GM18508 (cell line): ENCODE measurements around the gene SLC24A3.
"Not testable (repeated sequence)": the region's sequence is repeated elsewhere in the genome, so short reads cannot be mapped to it uniquely, and the experiment has no call there.

ENCODE experiments used
- ATAC-seq: cut with Tn5 transposase; IDR thresholded peaks from one replicate; pipeline ENCODE4 v1.9.1; 2021; ENCODE audit warnings: moderate number of reproducible peaks; ENCODE audit not compliant: insufficient read depth, unreplicated experiment

The SLC24A3 gene

DNA sequence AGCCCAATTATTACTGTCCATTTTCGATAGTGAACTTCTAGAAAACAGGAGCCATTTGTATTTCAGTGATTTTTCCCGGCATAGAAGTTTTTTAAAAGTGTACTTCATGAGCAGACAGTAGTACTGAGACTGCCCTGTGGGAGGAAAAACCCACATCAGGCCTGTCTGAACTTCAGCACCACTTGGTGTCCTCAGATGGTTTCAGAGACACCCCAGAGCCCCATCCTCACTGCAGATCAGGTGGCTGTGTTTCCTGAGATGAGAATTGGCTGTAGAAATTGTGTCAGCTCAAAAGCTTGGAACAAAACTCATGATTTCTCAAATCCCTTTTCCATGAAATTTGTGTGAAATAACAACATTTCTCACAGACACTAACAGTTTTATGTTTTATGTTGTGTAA lies 435.6 kb downstream of the SLC24A3 start:
- ATAC-seq = no peak

DNA sequence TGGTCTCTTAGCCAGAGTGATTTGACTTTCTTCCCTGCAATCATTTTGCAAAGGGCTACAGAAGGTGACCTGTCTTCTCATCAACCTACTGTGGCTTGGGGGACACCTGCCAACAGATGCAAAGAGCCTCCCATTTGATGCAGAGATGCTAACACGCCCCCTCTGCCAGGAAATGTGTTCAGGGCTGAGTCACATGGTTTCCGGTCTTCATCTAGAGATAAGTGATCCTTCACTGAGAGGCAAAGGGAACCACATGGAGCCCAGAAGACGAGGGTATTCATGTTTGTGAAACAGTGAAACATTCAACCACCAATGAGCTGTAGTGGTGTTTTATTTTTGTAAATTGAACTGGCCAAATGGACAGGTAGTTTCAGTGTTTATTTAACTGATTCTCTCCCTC lies 436.6 kb downstream of the SLC24A3 start:
- ATAC-seq = no peak

DNA sequence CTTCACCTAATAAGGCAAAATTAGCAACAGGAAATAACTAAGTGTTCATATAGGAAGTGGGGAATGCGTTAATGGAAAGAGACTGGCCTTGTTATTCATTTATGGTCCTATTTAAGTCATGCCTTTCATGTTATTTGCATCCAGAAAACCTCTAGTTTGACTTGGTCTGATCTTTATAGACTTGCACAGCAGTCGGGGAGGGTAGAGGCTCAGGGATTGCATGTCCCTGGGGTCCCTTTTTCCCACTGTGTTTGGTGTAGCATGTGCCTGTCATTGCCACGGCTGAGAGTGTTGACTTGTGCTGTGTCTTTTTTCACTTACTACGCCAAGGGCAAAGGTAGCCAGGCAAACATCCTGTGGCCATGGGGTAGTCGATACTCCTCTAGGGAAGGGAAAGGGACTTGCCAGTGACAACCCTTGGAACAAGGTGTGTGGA lies 440.2 kb downstream of the SLC24A3 start:
- no peak for ATAC-seq

DNA sequence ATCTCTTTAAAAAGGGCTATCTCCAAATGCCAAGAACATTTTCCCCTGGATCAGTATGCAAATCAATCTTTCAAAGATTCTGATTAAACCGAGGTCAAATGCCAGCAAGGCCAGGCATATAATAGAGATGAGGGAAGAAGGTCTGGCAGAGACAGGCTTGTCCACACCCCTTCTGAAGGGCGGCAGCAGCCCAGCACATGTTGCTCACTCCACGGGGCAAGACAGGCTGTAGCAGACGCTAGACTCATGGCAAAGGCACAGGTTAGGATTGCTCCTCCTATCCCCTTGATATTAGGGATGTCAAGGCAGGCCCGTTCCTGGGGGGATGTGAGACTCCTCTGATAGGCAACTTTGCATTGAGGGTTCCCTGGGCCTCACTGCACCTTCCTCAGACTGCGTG lies 440.9 kb downstream of the SLC24A3 start:
- no peak for ATAC-seq

DNA sequence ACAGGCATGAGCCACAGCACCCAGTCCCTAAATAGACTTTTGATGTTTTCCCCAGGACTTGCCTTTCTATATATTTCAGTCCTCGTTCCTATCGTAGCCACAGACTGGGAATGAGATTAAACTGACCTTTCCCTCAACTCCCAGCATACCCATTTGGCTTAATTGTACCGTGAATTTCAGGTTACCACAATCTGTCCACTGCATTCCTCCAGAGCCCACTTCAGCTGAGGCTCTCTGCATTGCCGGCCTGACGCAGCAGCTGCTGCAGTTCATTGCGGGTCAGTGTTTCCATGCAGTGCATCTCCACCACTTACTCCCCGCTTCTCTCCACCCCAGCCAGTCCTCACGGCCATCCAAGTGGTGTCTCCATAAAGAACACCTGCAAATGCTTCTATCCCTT lies 442.5 kb downstream of the SLC24A3 start:
- ATAC-seq = no peak

DNA sequence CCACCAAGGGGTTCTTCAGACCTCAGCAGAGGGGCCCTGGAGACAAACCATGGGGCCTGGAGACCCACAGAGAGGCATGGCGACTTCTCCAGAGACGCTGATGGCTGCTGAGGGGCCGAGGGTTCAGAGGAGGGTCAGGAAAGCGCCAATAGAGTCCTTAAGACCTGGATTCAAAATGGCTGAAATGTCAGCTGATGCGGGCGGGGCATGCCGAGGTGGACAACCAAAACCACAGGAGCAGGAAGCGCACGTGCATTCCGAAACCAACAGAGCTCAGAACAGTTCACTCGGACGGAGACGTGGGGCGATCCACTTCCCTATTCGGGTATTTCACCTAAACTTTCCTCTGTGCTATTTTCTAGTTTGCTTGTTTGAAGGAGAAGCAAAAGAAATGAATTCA lies 445.7 kb downstream of the SLC24A3 start:
- ATAC-seq = peak; percentile 49

DNA sequence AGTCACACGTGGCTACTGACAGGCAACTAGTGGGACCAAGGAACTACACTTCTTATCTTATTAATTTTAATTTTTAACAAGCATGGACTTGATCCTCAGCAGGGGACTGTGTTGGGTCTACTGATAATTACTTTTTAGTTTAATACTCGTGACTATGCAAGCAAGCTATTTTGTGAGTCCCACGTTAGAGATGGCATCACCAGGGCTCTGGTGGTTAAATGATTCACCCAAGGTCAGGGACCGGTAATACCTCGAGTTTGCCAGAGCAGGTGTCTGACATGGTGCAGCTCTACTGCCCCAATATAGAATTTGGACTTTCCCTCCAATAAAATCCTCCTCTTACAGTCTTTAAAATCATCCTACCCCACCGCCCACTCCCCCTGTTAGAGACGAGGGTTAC lies 447.0 kb downstream of the SLC24A3 start:
- peak; percentile 45 for ATAC-seq

DNA sequence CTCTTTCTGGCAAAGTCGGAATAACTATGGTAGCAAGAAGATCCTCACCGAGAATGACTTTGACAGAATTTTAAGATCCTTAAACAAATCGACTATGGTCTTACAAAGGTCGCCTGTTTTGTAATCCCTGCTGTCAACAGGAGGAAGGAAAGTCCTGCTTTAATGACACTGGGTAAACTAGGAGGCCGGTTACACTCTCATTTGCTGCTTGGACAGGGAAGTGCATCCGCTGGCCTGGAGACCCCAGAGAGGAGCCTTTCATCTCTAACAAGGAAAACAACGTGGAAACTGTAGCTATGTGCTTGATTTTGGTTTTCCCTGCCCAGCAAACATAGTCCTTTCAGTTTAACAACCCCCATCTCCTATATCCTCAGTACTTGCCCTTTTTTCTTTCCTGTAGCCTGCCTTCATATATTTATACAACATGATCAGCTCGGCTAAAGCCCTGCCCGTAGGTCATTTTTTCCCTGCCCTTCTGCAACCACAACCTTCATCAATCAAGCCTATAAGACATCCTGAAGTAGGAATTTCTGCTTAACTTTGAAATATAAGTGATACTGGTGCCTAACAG lies 448.5 kb downstream of the SLC24A3 start:
- no peak for ATAC-seq

DNA sequence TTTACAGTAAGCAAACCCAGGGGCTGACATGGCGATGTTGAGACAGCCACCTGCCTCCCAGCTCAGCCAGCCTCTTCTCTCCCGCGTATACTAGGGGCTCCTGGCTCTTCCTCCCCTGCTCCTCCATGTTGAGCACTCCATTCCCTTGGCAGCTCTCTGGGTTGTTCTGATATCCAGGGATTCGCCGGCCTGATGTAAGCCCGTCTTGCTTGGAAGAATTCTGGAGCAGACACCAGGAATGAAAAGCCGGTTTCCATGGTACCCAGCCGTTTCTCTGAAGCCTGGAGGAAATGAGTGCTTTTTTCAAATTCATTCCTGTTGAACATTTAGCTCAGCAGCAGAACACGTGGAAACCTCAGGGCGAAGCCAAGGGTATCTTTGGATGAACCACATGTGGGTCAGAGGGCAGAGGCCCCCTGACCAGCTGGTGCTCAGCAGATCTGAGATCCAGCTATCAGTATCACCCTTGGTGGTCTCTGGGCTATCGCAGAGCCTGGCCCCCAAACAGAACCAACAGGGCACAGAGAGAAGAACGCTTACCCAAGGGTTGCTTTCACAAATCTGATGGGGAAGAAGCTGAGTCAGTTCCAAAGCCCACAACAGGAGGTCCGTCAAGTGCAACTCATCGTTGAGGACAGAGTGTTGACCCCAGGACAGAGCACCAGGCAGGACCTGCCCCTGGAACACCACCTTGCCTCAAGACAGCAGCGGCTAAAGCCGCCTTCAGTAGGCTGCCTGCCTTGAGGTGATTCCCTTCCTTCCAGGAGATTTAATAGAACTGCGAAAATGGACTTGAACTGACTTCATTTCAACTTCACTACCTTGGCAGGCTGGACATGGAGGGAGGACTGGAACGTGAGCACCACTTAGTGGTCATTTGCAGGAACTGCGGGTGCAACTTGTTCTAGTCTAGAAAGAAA lies 449.5 kb downstream of the SLC24A3 start:
- no peak for ATAC-seq

DNA sequence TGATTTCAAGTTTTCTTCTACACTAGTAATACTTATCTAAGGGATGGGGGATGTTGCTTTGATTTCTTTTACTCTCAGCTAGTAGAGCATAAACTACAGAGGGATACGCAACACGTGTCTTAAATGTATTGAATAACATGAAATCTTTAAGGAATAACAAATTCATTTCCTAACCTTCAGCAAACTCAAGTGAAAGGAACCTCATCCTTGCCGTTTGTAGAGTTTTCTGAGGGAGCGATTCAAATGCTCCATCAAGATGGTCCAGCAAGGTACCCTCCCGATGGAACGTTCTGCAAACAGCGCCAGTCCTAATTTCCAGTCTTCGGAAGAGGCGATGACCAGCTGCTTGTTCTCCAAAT lies 450.2 kb downstream of the SLC24A3 start:
- ATAC-seq = no peak

DNA sequence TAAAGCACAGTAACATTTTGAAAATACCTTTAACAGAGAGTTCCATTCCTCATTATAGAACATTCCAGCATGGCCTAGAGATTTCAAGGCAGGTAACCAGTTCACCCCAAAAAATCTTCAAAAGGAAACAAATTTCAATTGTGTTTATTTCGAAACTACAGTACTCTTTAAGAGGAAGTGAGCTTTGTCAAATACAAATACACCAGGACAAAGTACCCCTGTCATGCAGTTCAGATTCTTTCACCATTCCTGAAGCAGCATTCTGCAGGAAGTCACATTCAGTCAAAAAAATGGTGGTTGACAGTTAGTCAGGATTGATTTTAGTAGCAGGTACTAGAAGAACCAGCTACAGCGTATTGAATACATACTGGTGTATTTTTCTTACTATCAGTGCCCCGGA lies 456.0 kb downstream of the SLC24A3 start:
- no peak for ATAC-seq

DNA sequence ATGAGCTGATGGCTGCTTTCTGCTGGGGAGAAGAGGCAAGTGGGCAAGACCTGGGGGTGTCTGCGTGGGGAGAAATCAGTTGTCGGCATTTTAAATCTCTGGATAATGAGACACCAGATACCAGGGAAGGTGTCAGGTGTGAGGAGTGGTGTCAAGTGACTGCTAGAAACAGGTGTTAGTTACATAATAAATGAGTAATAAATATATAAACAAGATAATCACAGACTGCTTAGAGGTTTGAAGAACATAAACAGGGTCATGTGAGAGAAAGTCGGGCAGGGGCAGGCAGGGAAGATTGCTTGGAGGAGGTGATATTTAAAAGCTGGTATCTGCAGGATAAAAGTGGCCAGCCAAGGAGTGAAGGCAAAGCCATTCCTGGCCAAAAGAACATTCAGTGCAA lies 458.4 kb downstream of the SLC24A3 start:
- no peak for ATAC-seq

DNA sequence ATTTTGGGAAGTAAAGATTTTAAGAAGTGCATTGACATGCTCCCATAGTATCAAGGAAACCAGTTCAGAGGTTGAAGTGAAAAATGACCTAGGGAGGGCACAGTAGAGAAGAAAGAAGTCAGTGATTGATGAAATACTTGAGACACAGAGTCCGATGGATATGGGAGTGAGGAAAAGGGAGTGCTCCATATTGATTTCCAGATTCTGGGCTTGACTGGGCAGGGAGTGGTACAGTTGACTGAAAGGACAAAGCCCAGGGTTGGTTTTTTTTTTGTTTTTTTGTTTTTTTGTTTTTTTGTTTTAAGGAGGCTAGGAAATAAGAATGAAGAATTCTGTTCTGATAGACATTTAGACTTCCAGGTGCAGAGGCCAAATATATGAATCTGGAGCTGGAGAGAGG lies 458.9 kb downstream of the SLC24A3 start:
- no peak for ATAC-seq

DNA sequence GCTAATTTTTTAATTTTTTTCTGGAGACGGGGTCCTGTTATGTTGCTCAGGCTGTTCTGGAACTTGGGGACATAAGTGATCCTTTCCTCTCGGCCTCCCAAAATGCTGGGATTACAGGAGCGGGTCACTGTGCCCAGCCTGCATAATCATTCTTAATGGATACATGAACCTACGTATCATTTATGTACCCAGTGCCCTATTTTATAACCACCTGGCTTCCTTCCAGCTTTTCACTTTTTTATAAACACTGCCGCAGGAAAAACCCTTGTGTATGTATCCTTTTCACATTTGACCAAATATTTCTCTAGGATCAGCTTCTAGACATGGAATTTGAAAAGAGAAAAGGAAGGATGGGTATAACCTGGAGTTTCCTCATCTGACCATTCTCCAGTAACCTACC lies 460.1 kb downstream of the SLC24A3 start:
- ATAC-seq = no peak

DNA sequence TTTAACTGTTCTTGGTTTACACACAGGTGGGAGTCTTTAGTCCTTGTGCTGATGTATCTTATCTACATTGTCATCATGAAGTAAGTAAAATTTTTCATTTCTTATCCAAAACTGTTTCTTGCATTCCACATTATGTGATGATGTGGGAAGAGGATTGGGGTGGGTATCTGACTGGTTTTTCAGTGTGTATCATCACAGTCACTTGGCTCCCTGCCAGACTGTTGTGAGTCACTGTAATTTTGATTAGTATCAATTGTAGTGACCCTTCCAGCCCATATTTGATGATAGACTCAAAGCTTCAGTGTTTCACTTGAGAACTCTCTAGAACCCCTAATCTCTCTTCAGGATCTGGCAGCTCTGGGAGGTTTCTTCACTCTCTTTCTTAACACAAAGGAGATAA lies 461.1 kb downstream of the SLC24A3 start:
- ATAC-seq = no peak

DNA sequence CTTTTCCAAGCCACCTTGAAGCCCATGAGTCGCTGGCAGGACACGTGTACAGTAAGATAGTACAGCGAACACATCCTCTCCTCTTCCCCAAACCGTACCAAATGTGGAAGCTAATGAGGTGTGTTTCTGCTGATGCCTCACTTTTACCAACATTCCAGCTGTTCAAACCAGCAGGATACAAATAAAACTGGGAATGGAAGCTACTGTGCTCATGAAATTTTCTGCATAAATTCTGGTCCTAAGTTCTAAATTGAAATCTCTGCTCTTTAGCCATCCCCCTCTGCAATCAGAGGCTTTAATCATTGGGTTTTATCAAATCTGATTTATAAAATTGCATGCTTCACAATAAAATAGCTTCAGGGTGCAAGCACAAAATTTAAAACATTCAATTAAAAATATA lies 463.8 kb downstream of the SLC24A3 start:
- no peak for ATAC-seq

DNA sequence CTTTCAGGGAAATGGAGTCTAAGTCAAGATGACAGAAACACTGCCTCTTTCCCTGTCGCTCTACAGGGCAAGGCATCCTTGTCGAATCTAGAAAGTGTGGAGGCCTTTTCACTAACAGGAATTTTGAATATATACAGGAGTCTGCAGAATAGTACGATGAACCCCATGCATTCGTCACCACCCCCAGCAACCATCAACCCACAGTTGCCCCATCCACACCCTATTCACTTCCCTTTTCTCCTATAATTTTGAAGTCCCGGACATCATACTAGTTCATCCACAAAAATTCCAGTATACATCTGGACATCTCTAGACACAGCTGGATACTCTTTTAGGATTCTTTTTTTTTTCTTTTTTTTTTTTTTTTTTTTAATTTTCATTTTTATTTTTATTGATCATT lies 464.9 kb downstream of the SLC24A3 start:
- ATAC-seq = no peak

DNA sequence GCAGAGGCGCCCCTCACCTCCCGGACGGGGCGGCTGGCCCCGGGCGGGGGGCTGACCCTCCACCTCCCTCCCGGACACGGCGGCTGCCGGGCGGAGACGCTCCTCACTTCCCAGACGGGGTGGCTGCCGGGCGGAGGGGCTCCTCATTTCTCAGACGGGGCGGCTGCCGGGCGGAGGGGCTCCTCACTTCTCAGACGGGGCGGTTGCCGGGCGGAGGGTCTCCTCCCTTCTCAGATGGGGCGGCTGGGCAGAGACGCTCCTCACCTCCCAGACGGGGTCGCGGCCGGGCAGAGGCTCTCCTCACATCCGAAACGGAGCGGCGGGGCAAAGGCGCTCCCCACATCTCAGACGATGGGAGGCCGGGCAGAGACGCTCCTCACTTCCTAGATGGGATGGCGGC lies 466.1 kb downstream of the SLC24A3 start:
- not testable (repeated sequence) for ATAC-seq

DNA sequence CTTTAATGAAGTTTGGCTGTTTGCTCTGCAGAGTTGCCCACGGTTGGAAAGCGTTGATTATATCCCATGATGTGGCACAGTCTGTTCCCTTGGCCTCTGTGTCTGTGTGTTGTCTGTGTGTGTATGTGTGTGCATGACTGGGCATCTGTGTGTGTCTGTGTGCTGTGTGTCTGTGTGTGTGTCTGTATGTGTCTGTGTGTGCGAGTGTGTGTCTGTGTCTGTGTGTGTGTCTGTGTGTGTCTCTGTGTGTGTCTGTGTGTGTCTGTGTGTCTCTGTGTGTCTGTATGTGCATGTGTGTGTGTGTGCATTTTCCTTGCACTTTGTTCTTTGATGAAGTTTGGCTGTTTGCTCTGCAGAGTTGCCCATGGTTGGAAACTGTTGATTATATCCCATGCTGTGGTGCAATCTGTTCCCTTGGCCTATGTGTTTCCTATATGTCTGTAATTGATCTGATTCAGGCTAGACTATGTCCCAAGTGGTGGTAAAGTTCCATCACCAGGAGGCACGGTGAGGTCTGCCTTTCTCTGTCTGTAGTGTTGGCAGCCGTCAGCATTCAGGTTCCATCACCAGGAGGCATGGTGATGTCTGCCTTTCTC lies 467.6 kb downstream of the SLC24A3 start:
- ATAC-seq = no peak

DNA sequence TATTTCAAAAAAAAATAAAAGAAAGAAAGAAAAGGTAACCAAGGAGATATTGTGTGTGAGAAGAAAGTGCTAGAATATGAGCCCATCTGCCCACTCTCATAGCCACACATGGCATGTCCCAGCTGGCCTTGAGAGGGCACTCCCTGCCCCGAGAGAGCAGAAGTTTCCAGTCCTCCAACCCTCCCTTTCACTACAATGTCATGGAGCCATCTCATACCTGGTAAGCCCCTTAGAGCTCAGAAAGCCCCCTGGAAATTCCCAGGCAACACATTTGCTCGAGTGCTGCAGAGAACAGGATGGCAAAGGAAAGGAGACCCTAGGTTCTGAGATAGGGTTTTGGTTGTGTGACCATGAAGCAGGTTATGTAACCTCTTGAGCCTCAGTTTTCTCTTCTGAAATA lies 469.8 kb downstream of the SLC24A3 start:
- ATAC-seq = no peak

DNA sequence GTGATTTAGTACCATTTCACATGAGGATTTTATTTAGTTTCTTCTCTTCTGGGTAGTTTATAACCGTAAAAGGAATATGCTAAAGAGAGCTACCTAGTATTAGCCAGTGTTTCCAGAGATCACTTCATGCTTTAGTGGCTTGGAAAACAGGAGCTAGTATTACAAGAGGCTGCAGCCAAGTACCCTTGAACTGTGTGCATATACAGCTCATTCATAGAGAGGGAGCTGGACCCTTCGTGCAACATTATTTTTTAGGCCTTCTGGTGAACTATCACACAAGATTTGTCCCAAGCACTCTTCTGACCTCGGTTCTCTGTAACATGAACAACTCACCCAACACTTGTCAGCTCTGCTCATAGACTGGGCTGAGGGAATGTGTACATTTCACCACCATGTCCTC lies 470.7 kb downstream of the SLC24A3 start:
- no peak for ATAC-seq

DNA sequence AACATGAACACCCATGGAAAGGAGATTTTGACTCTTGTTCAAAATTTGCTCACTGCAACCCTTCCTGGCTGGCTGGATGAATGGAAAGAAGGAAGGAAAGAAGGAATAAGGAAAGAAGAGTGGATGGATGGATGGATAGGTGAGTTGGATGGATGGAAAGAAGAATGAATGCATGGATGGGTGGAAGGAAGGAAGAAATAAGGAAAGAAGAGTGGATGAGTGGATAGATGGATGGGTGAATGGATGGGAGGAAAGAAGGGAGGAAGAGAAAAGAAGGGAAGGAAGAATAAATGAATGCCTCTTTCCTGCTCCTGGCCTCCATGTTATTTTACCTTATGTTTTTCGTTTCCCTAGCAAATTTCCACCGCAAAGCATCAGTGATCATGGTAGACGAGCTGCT lies 471.4 kb downstream of the SLC24A3 start:
- ATAC-seq = no peak
